Body of pancreas (tissue), 4 donors: ENCODE measurements around the gene SHISA3.

Experiments used
- CTCF ChIP-seq, 7 experiments: fragments of 450-650 bp in 4 of 7; fragments of 200-600 bp in 3 of 7; sonication (generic) in 3 of 7; IDR thresholded peaks; one replicate each; pipeline ENCODE4 v1.5.1; 2016 to 2019; ENCODE audit warnings: antibody characterized with exemption in 7 of 7
- POLR2A ChIP-seq, 3 donors: fragments of 450-650 bp; IDR thresholded peaks; one replicate each; pipeline ENCODE4 v1.6.1; 2016; ENCODE audit warnings: antibody characterized with exemption in 3 of 3, mild to moderate bottlenecking in 2 of 3

- TF ChIP-seq CTCF (IDR thresholded peaks at IDR 0.05) (no peak), POLR2A (IDR thresholded peaks at IDR 0.05) (no peak)
Observed at GRCh38 chr4:42391981-42392380, 5.3 kb upstream of the SHISA3 start.
